NT2/D1 (cell line): ENCODE data around the gene PRKAA2.
A peak's percentile ranks its signal among the peaks of the same experiment; 100 is the strongest.

Experiments
- DNase-seq: peaks from one replicate; pipeline ENCODE4 v3.0.0-alpha.2; 2011; ENCODE audit warnings: low read depth, low spot score
- H3K27me3 ChIP-seq: 2 replicates; pipeline ENCODE4 v1.6.0; 2011; ENCODE audit warnings: mild to moderate bottlenecking; ENCODE audit not compliant: insufficient read length, insufficient read depth
- H3K36me3 ChIP-seq: 2 replicates; pipeline ENCODE4 v1.6.1; 2011; ENCODE audit warnings: mild to moderate bottlenecking, low read length, mixed read lengths; ENCODE audit not compliant: insufficient read depth, insufficient read length
- H3K4me1 ChIP-seq: 2 replicates; pipeline ENCODE4 v1.5.1; 2011; ENCODE audit not compliant: insufficient read depth, insufficient read length
- H3K4me3 ChIP-seq: 2 replicates; pipeline ENCODE4 v1.5.1; 2011; ENCODE audit warnings: low read depth; ENCODE audit not compliant: insufficient read length
- H3K9ac ChIP-seq: 2 replicates; pipeline ENCODE4 v1.6.0; 2011; ENCODE audit warnings: low read depth; ENCODE audit not compliant: insufficient read length
- H3K9me3 ChIP-seq: 2 replicates; pipeline ENCODE4 v1.5.1; 2011; ENCODE audit warnings: mild to moderate bottlenecking, low read length; ENCODE audit not compliant: insufficient read depth
- SUZ12 ChIP-seq: IDR thresholded peaks from 2 replicates; pipeline ENCODE4 v1.6.1; 2011; ENCODE audit not compliant: insufficient read length, insufficient read depth; ENCODE audit errors: extremely low read depth
- YY1 ChIP-seq: IDR thresholded peaks from 2 replicates; pipeline ENCODE4 v1.6.1; 2011; ENCODE audit not compliant: insufficient read length, insufficient read depth
- ZNF274 ChIP-seq: IDR thresholded peaks from 2 replicates; pipeline ENCODE4 v1.6.1; 2011; ENCODE audit warnings: mild to moderate bottlenecking, low read depth, low read length

Gene PRKAA2

DNA sequence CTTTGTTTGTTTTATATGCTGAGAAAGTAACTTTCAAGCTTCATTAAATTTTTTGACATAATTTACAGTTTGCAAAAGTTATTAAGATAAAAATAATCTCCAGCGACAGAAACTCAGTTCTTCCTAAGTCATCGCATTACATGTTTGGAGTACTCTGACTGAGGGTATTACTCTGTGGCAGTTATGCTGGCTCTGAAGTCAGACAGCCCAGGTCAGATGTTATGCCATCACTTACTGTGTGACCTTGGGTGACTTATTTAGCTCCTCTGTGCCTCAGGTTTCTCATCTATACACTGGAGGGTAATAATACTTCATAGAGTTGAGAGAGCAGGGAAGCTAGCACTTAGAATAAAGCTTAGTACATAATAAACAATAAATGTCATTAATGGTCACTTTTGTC is 26.4 kb downstream of the PRKAA2 start:
- no peaks in the 10 kb centered on the region for H3K4me1 ChIP-seq
- DNase-seq = no peak
- H3K4me3 ChIP-seq = no peak overlapping the region
- H3K36me3 ChIP-seq = no peaks in the 10 kb centered on the region
- TF ChIP-seq SUZ12 (no peak), ZNF274 (no peak), YY1 (no peak)
- H3K27me3 ChIP-seq = no peaks in the 10 kb centered on the region
- H3K9ac ChIP-seq = no peak overlapping the region
- no peaks in the 10 kb centered on the region for H3K9me3 ChIP-seq

DNA sequence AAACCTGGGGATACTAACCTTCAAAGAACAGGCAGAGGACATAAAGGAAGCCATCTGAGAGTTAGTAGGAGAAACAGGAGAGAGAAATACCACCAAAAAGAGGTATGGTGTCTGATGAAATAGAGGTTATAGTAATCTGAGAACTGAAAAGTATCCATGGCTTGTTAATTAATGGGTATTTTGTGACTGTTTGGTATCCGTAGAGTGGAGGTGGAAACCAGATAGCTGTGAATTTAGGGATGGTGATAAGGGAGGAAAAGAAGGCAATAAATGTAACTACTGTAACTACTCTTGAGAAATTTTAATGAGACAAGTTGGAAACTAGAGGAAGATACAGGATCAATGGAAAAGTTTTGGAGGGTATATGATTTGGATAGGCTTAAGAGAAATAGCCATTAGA is 27.5 kb downstream of the PRKAA2 start:
- no peak for DNase-seq
- no peak for TF ChIP-seq ZNF274
- TF ChIP-seq YY1 = no peak
- no peak for TF ChIP-seq SUZ12
- Histone ChIP-seq H3K9me3 (no peaks in the 10 kb centered on the region), H3K4me1 (no peaks in the 10 kb centered on the region), H3K27me3 (no peaks in the 10 kb centered on the region), H3K36me3 (no peaks in the 10 kb centered on the region), H3K4me3 (no peak overlapping the region), H3K9ac (no peak overlapping the region)

DNA sequence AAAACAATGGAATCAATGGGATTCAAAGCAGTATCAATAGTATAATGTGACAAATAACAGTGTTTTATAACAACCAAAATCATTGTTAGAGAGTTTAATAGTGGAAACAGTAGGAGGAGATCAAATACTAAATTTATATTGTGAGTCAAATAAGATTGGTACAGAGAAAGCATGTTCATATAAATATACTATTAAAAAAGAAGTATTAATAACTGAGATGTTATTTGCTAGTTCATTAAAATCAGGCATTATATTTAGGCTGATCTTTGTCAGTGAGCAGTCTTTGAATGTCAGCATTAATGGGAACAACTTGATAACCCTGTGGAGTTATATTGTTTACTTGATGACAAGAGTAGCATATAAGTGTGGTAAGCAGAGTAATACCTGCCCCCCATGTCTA is 30.6 kb downstream of the PRKAA2 start:
- Histone ChIP-seq H3K9ac (no peak overlapping the region), H3K27me3 (no peaks in the 10 kb centered on the region), H3K4me3 (no peak overlapping the region), H3K9me3 (no peaks in the 10 kb centered on the region), H3K4me1 (no peaks in the 10 kb centered on the region), H3K36me3 (no peaks in the 10 kb centered on the region)
- no peak for DNase-seq
- TF ChIP-seq YY1 = no peak
- no peak for TF ChIP-seq ZNF274
- no peak for TF ChIP-seq SUZ12

DNA sequence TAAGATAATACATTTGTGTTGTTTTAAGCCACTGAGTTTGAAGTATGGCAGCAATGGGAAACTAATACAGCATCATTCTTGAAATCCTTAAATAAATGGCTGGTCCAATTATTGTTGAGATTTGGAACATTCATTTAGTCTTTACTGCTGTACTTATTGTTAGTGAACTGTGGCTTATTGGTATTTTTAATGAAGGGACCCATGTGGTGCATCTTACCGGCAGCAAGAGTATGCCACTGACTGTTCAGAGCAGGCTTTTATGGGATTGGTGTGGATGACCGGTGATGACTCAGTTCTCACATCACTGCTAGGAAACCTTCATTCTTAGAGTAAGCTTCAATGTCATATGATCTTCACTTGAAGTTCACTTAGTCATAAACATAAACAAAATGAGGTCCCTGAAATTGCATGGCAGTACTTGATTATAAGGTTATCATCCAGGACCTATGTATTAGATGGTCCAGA is 31.5 kb downstream of the PRKAA2 start:
- no peaks in the 10 kb centered on the region for H3K4me1 ChIP-seq
- H3K27me3 ChIP-seq = no peaks in the 10 kb centered on the region
- no peak overlapping the region for H3K4me3 ChIP-seq
- H3K9me3 ChIP-seq = no peaks in the 10 kb centered on the region
- DNase-seq = no peak
- TF ChIP-seq YY1 (no peak), ZNF274 (no peak), SUZ12 (no peak)
- no peak overlapping the region for H3K9ac ChIP-seq
- H3K36me3 ChIP-seq = no peaks in the 10 kb centered on the region

DNA sequence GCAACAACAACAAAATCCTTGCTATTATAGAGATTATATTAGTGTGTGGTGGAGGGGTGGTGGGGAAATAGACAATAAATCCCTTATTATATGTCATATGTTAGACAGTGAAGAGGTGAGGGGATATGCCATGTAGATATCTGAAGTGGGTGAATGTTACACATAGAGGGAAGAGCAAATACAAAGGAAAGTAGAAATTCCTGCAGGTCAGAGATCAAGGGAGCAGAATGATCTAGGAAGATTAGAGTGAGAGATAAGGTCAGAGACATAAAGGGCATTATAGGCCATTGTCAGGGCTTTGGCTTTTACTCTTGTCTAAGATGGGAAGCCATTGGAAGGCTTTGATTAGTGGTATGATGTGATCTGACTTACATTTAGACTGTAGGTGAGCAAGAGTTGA is 38.5 kb downstream of the PRKAA2 start:
- no peak for DNase-seq
- Histone ChIP-seq H3K9me3 (no peaks in the 10 kb centered on the region), H3K4me1 (no peaks in the 10 kb centered on the region), H3K36me3 (no peaks in the 10 kb centered on the region), H3K27me3 (no peaks in the 10 kb centered on the region), H3K9ac (no peak overlapping the region), H3K4me3 (no peak overlapping the region)
- TF ChIP-seq YY1 = no peak
- TF ChIP-seq SUZ12 = no peak
- TF ChIP-seq ZNF274 = no peak

DNA sequence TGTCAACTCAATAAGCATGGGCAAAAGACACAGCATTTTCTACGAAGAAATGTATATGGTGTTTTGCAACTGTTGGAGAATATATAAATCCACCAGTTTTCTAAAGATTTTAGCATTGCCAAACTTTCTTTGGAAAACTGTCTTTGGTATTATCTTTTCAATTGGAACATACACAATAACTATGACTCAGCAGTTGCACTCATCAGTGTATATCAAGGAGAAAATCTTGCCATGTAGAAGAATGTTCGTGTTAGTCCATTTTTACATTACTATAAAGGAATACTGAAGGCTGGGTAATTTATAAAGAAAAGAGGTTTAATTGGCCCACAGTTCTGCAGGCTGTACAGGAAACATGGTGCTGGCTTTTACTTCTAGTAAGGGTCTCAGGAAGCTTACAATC is 41.1 kb downstream of the PRKAA2 start:
- H3K27me3 ChIP-seq = no peaks in the 10 kb centered on the region
- no peaks in the 10 kb centered on the region for H3K36me3 ChIP-seq
- no peaks in the 10 kb centered on the region for H3K4me1 ChIP-seq
- H3K4me3 ChIP-seq = no peak overlapping the region
- TF ChIP-seq SUZ12 (no peak), ZNF274 (no peak), YY1 (no peak)
- no peak for DNase-seq
- H3K9me3 ChIP-seq = no peaks in the 10 kb centered on the region
- no peak overlapping the region for H3K9ac ChIP-seq

DNA sequence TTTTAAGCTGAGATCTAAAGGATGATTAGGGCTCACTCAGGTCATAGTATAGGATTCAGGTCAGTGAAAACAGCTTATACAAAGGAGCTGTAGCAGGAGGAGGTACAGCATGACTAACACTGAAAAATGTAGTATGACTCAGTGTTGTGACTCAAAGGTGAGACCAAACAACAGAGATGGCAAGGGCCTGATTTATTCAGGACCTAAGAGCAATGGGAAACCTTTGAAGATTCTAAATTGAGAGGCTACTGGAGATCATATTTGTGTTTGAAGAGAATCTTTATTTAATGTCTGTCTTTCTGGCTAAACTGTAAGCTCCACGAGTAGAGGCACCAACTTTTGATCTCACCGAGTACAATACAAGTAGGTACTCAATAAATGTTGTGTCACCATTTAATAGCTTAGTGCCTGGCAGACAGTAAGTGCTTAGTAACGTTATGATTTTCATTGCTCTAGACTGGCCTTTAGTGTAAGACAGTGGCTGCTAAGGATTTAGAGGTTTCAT is 43.5 kb downstream of the PRKAA2 start:
- Histone ChIP-seq H3K9ac (no peak overlapping the region), H3K36me3 (no peaks in the 10 kb centered on the region), H3K9me3 (no peaks in the 10 kb centered on the region), H3K4me3 (no peak overlapping the region), H3K4me1 (no peaks in the 10 kb centered on the region), H3K27me3 (no peaks in the 10 kb centered on the region)
- DNase-seq = peak; percentile 47
- TF ChIP-seq SUZ12 (no peak), YY1 (no peak), ZNF274 (no peak)
